Thyroid gland (tissue), 4 donors: ENCODE results near the gene CDH16.

Experiments used
- CTCF ChIP-seq, 6 experiments: fragments of 200-600 bp in 3 of 6; fragments of 450-650 bp in 3 of 6; sonication (generic) in 3 of 6; IDR thresholded peaks; one replicate each; pipeline ENCODE4 v1.5.1; 2016 to 2019; ENCODE audit warnings: antibody characterized with exemption in 6 of 6, mild to moderate bottlenecking in 2 of 6, inconsistent platforms in 1 of 6, moderate library complexity in 1 of 6
- POLR2A ChIP-seq, 2 donors: fragments of 450-650 bp; IDR thresholded peaks; one replicate each; pipeline ENCODE4 v1.6.1; 2017; ENCODE audit warnings: antibody characterized with exemption in 2 of 2, mild to moderate bottlenecking in 2 of 2, moderate library complexity in 1 of 2

- no peak for TF ChIP-seq CTCF (IDR thresholded peaks at IDR 0.05)
- no peak for TF ChIP-seq POLR2A (IDR thresholded peaks at IDR 0.05)
These were observed 37.1 kb downstream of the CDH16 start for GRCh38 chr16:66881560-66881959.
